Endothelial cell of umbilical vein (primary cell): ENCODE measurements around the gene DLX1. TPM values are rescaled to one million over a fixed set of nuclear protein-coding genes. Genes with fewer than 3 reads are reported as not detected.

Experiments
- BruUV-seq: library from RNA; stranded (reverse); fragments of 400-500 nt; replicated peaks from 2 replicates; lab custom pipeline; 2021; lab: Mats Ljungman, UMichigan
- CTCF ChIA-PET: fragments of 300-600, 350-600 bp; sonication (Branson Sonifier 250); formaldehyde crosslinking; loops from one replicate; lab custom pipeline; 2021; ENCODE audit warnings: antibody characterized with exemption, inconsistent platforms; lab: Charles Lee
- POLR2A ChIA-PET: fragments of 300-600, 350-600 bp; sonication (Branson Sonifier 250); formaldehyde crosslinking; loops from one replicate; lab custom pipeline; 2021; ENCODE audit warnings: antibody characterized with exemption, inconsistent platforms; lab: Charles Lee
- DNase-seq: peaks from one replicate; pipeline ENCODE4 v3.0.0-alpha.2; 2011; ENCODE audit warnings: low read depth, low spot score
- FAIRE-seq: peaks from 2 replicates; lab custom pipeline; 2011; peaks lifted over from hg19 to GRCh38; lab: Jason Lieb, UNC
- H2AFZ ChIP-seq: 2 replicates; pipeline ENCODE4 v1.6.0; 2012; ENCODE audit warnings: low read depth, low read length, control low read depth, inconsistent platforms
- H3K27ac ChIP-seq: 2 replicates; pipeline ENCODE4 v1.5.1; 2011; ENCODE audit warnings: low read depth, mild to moderate bottlenecking, control low read depth, low read length, moderate library complexity; ENCODE audit not compliant: insufficient read depth
- H3K27me3 ChIP-seq, 2 experiments: 2 replicates each; pipeline versions ENCODE4 v1.6.0 to v1.6.1; 2011; ENCODE audit warnings: low read length in 2 of 2, mixed read lengths in 1 of 2; ENCODE audit not compliant: control insufficient read depth in 2 of 2, insufficient read depth in 2 of 2
- H3K36me3 ChIP-seq, 2 experiments: 2 replicates in 1 of 2; 3 replicates in 1 of 2; pipeline ENCODE4 v1.5.1; 2011; ENCODE audit warnings: low read length in 2 of 2, mild to moderate bottlenecking in 1 of 2, moderate library complexity in 1 of 2; ENCODE audit not compliant: control insufficient read depth in 2 of 2, insufficient read depth in 2 of 2; ENCODE audit errors: extremely low read depth in 1 of 2
- H3K4me1 ChIP-seq: 3 replicates; pipeline ENCODE4 v1.5.1; 2011; ENCODE audit warnings: mild to moderate bottlenecking, low read length; ENCODE audit not compliant: control insufficient read depth, insufficient read depth; ENCODE audit errors: extremely low read depth
- H3K4me2 ChIP-seq: 2 replicates; pipeline ENCODE4 v1.6.1; 2011; ENCODE audit warnings: low read length, control low read depth, mixed read lengths; ENCODE audit not compliant: insufficient read depth
- H3K4me3 ChIP-seq, 3 experiments: fragments of 200-600 bp in 1 of 3; sonication (generic), shearing (Covaris generic) in 1 of 3; replicated peaks in 1 of 3; 2 replicates each; pipeline ENCODE4 v1.5.1; 2011 to 2016; ENCODE audit warnings: control low read depth in 3 of 3, low read length in 3 of 3, mild to moderate bottlenecking in 2 of 3, inconsistent platforms in 1 of 3, low read depth in 1 of 3, moderate library complexity in 1 of 3; ENCODE audit not compliant: insufficient read depth in 1 of 3
- H3K79me2 ChIP-seq: 2 replicates; pipeline ENCODE4 v1.6.0; 2012; ENCODE audit warnings: low read length, inconsistent platforms; ENCODE audit not compliant: control insufficient read depth, insufficient read depth
- H3K9ac ChIP-seq: replicated peaks from 2 replicates; pipeline ENCODE3; 2011; ENCODE audit warnings: low read length, control low read depth; ENCODE audit not compliant: insufficient read depth; ENCODE audit errors: extremely low read depth
- H3K9me1 ChIP-seq: replicated peaks from 3 replicates; pipeline ENCODE4 v1.6.0; 2011; ENCODE audit warnings: mild to moderate bottlenecking, low read length; ENCODE audit not compliant: control insufficient read depth, insufficient read depth; ENCODE audit errors: extremely low read depth
- H3K9me3 ChIP-seq: replicated peaks from 2 replicates; pipeline ENCODE4 v1.5.1; 2012; ENCODE audit warnings: low read length, inconsistent platforms; ENCODE audit not compliant: control insufficient read depth, insufficient read depth
- H4K20me1 ChIP-seq: replicated peaks from 2 replicates; pipeline ENCODE3; 2011; ENCODE audit warnings: mild to moderate bottlenecking, low read length; ENCODE audit not compliant: control insufficient read depth, insufficient read depth; ENCODE audit errors: extremely low read depth
- EZH2 ChIP-seq: IDR thresholded peaks from 2 replicates; pipeline ENCODE4 v1.6.1; 2012; ENCODE audit warnings: borderline replicate concordance, low read depth, mild to moderate bottlenecking, moderate library complexity, low read length, inconsistent platforms; ENCODE audit not compliant: severe bottlenecking
- JUN ChIP-seq: IDR thresholded peaks from 2 replicates; pipeline ENCODE4 v1.6.1; 2011; ENCODE audit warnings: borderline replicate concordance, low read depth; ENCODE audit not compliant: insufficient read length, insufficient read depth
- POLR2A ChIP-seq: IDR thresholded peaks from 2 replicates; pipeline ENCODE4 v1.6.1; 2012; ENCODE audit warnings: low read depth, mild to moderate bottlenecking, control low read depth, low read length
- dilution Hi-C: fragments of 300-500 bp; cut with MboI; formaldehyde crosslinking; loops from one replicate; pipeline ENCODE4 v1.15.0; 2019; ENCODE audit warnings: low sequenced_read_pairs; ENCODE audit not compliant: extremely low pct_ligation_motif_present
- intact Hi-C: fragments of 100-400 bp; cut with micrococcal nuclease; formaldehyde crosslinking; loops from one replicate; pipeline ENCODE4 v1.10.0; 2022
- polyA plus RNA-seq, 4 experiments: library from polyadenylated mRNA; depleted of rRNA in 3 of 4; stranded (reverse) in 3 of 4; unstranded in 1 of 4; fragments of >200 nt; gene quantifications; 2 replicates each; pipeline versions ENCODE4 v1.2.1 to v1.2.3, GENCODE V29; 2011 to 2012; ENCODE audit warnings: missing spikeins in 1 of 4
- total RNA-seq: library from RNA; stranded (reverse); gene quantifications from 2 replicates; pipeline ENCODE4 v1.2.3, GENCODE V29; 2021
- TF ChIP-seq, protein P1 (sequence below): IDR thresholded peaks from 2 replicates; pipeline ENCODE4 v1.6.1; 2011; ENCODE audit not compliant: insufficient read depth, insufficient read length

DLX1 gene
- total and polyA plus RNA-seq, 2 donors (not counting 3 experiments of a cell fraction or from before 2014, with no cell fraction given): 0.12 TPM; not detected in 1

DNA sequence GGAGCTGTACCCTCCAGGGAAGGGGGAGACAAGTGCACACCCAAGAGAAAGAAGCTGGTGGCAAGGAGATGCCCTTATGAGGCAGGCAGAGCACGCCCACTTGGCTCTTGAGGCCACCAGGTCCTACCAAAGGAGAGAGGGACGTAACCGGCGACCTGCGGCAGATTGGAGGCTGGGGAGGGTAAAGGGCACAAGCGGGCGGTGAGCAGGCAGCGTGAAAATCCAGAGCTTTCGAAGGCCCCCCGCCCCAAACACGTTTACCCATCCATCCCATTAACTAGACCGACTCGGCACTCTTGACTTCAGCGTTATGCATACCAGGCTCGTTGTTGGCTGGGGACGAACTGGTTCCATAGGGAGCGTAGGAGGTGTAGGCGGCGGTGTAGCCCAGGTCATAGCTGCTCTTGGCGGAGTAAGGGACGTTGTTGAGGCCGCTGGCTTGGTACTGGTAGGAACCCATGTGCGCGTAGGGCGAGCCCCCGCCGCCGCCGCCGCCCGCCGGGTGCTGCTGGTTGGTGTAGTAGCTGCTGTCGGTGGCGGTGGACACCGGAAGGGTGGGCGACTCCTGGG lies 16.6 kb downstream of the DLX1 start:
- POLR2A ChIA-PET: interaction anchor here (0.6 kb wide), 1 partner anchor 99 kb away, joined by 6 read pairs; no protein-coding TSS in a partner anchor
- intact Hi-C loops: loop anchor here (1.0 to 10.0 kb wide), 6 partner anchors 17 to 1127 kb away; partner anchors contain the start of genes DLX1, DYNC1I2, METAP1D and SLC25A12
- no peaks in the 10 kb centered on the region for H3K9me3 ChIP-seq
- H3K27me3 ChIP-seq: peaks cover 36 to 70% of the 10 kb centered on the region in 2 experiments
- dilution Hi-C loops: no loop called here
- H3K4me3 ChIP-seq: peak overlapping the region in 2 of 3 experiments; percentile 42 to 52
- DNase-seq: peak; percentile 21
- H3K4me2 ChIP-seq: peak overlapping the region; percentile 80
- no peaks in the 10 kb centered on the region for H3K9me1 ChIP-seq
- FAIRE-seq: no peak
- no peaks in the 10 kb centered on the region for H3K36me3 ChIP-seq
- no peaks in the 10 kb centered on the region for H4K20me1 ChIP-seq
- CTCF ChIA-PET: interaction anchor here (0.9 to 8.6 kb wide), 12 partner anchors 9 to 397 kb away, joined by 3 to 193 read pairs (median 7); partner anchors contain the start of gene DLX1
- no TSS peak for BruUV-seq
- no peak overlapping the region for H3K27ac ChIP-seq
- H3K4me1 ChIP-seq: peaks cover 41% of the 10 kb centered on the region
- H3K9ac ChIP-seq: no peak overlapping the region
- TF ChIP-seq JUN (no peak), EZH2 (peak; percentile 94)
- peak overlapping the region; percentile 3 for H2AFZ ChIP-seq
- H3K79me2 ChIP-seq: no peaks in the 10 kb centered on the region

DNA sequence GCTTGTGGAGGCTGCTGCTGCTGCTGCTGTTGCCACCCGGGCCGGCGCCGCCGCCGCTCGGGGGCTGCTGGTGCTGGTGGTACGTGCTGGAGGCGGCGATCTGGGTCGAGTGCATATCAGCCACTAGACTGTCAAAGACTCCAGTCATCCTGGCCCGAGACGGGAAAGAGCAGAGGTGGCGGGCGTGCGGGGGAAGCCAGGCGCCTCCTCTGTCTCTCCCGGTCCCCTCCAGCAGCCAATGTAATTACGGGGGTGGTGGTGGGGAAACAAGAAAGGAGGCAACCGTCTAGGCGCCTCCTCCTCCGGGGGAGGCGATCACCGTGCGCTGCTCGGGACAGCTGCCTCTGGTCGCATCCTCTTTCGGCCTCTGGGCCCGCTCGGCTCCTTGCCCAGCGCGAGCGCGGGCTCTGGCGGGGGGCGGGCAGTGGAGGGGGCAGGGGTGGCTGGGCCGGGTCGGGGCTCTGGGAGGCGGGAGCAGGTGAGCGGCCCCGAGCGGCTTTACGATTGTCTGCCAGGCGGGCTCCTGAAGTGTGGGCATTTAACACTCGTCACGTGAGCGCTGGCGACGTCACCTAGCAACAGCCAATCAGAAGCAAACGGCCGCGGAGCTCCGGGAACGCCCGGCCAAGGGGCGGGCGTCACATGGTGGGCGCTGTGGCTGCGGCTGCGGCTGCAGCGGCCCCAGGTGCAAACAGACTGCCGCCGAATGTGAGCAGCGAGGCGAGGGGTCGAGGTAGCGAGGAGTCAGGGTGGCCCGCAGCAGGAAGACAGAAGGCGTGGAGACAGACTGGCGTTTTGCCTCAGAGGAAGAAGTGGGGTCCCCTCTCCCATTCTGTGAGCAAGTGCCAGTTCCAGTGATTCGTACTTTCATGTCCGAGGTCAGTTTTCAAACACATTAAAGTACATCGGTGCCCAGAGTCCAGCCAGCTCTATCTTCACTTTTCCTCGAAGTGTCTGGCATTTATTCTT lies 17.4 kb downstream of the DLX1 start, which contains the start of gene DLX2:
Gene DLX2, minus strand, starts transcription at position 510 of the 969 bp plus-strand sequence. Its CDS starts 362 bp downstream, at position 148.
- Histone ChIP-seq H3K36me3 (no peaks in the 10 kb centered on the region), H3K4me1 (peaks cover 39% of the 10 kb centered on the region), H2AFZ (peak within 1 kb of the TSS; percentile 76), H3K27ac (no peak within 1 kb of the TSS), H3K9ac (no peak within 1 kb of the TSS), H3K9me3 (no peaks in the 10 kb centered on the region), H4K20me1 (no peaks in the 10 kb centered on the region), H3K4me2 (peak within 1 kb of the TSS; percentile 80), H3K27me3 (peaks cover 40 to 65% of the 10 kb centered on the region in 2 experiments), H3K4me3 (peak within 1 kb of the TSS; percentile 12 to 52 (median 42)), H3K9me1 (no peaks in the 10 kb centered on the region), H3K79me2 (no peaks in the 10 kb centered on the region)
- peak; percentile 90 for FAIRE-seq
- CTCF ChIA-PET: interaction anchor here (0.9 to 8.6 kb wide), 16 partner anchors 10 to 1174 kb away, joined by 3 to 193 read pairs (median 6); partner anchors contain the start of genes DLX1, GORASP2, HAT1 and SLC25A12
- POLR2A ChIA-PET: interaction anchor here (0.6 kb wide), 1 partner anchor 100 kb away, joined by 6 read pairs; no protein-coding TSS in a partner anchor
- BruUV-seq: no TSS peak
- dilution Hi-C loops (no loop called here), intact Hi-C loops (loop anchor here (1.0 to 10.0 kb wide), 9 partner anchors 17 to 1128 kb away; partner anchors contain the start of genes DLX1, DYNC1I2, HAT1 and METAP1D)
- DNase-seq: peak; percentile 87
- TF ChIP-seq, protein P1, sequence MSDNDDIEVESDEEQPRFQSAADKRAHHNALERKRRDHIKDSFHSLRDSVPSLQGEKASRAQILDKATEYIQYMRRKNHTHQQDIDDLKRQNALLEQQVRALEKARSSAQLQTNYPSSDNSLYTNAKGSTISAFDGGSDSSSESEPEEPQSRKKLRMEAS: peak; percentile 78
- no peak for TF ChIP-seq POLR2A
